Astrocyte of the spinal cord (primary cell): Measurements from ENCODE around the gene HIVEP3.

Source experiments
- DNase-seq: peaks from one replicate; pipeline ENCODE4 v3.0.0; 2011; ENCODE audit warnings: low read depth, low spot score
- H3K4me3 ChIP-seq: 2 replicates; pipeline ENCODE4 v1.5.1; 2011; ENCODE audit warnings: low read depth, mild to moderate bottlenecking, low read length, moderate library complexity
- CTCF ChIP-seq: IDR thresholded peaks from 2 replicates; pipeline ENCODE4 v1.5.1; 2012; ENCODE audit warnings: low read depth, mild to moderate bottlenecking, low read length, inconsistent platforms
- in situ Hi-C: cut with HindIII; loops from 2 replicates; pipeline ENCODE4 v1.10.0; 2017; ENCODE audit warnings: low sequenced_read_pairs

Gene HIVEP3

GRCh38 chr1:41658431-41659158 is 260.1 kb downstream of the HIVEP3 start:
- no peak for TF ChIP-seq CTCF
- no peak overlapping the region for H3K4me3 ChIP-seq
- in situ Hi-C loops = no loop called here
- no peak for DNase-seq

- in situ Hi-C loops = no loop called here
- no peak overlapping the region for H3K4me3 ChIP-seq
- no peak for TF ChIP-seq CTCF
Measured at GRCh38 chr1:41657679-41658295, 260.9 kb downstream of the HIVEP3 start.

DNA sequence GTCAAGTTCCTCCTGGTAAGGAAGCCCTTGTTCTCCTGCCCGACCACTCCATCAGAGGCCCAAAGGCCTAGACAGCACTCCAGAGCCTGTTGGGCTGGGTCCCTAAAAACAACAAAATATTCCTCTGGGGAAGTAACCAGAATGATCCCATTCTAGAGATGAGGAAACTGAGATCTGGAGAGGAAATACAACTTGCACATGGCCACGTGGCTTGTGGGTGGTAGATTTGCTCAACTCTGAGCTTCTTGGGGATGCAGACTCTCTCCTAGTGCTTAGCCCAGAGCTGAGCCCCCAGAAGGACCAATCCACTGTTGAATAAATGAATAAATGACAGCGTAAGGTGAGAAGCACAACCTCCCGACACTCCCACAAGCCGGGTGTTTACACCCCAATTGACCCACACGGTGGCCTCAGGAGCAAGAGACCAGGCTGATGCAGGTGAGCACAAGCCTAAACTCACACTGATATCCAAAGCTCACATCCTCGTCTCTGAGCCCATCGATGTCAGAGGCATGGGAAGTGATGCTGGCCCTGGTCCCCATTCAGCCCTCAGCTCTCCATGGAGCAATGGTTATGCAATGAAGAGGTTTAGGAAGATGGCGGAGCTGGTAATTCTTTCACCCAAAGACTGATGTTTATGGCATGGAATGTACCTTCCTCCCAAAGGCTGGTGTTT is 261.8 kb downstream of the HIVEP3 start:
- no peak for DNase-seq
- in situ Hi-C loops = no loop called here
- TF ChIP-seq CTCF = no peak
- H3K4me3 ChIP-seq = no peak overlapping the region

More at GRCh38 chr1:41657679-41658295, 260.9 kb downstream of the HIVEP3 start:
- no peak for DNase-seq

- TF ChIP-seq CTCF = no peak
- H3K4me3 ChIP-seq = no peak overlapping the region
- in situ Hi-C loops = no loop called here
- DNase-seq = no peak
Measured at GRCh38 chr1:41656068-41656467, 262.7 kb downstream of the HIVEP3 start.

DNA sequence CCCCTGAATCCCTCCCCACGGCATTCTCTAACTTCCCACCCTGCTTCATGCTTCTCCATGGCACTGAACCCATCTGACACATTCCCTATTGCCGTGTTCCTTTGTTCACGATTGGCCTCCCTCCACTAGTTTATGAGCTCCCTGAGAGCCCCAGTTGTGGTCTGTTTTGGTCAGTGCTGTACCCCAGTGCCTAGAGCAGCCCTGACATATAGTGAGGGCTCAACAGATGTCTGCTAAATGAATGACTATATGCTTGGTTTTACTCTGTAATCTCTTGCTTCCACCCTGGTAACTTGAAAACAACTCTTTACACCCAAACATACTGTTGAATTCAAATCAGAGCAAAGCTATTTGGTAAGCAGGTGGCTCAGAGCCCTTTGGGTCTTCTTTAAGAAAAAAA is 263.1 kb downstream of the HIVEP3 start:
- DNase-seq = no peak
- in situ Hi-C loops = no loop called here
- H3K4me3 ChIP-seq = no peak overlapping the region
- TF ChIP-seq CTCF = no peak

- no peak for TF ChIP-seq CTCF
- no peak for DNase-seq
- no peak overlapping the region for H3K4me3 ChIP-seq
- in situ Hi-C loops = no loop called here
Measured at GRCh38 chr1:41653574-41653973, 265.1 kb downstream of the HIVEP3 start.
